ENCODE results near the gene CHCHD3.

- no peak for TF ChIP-seq CTCF (conservative IDR thresholded peaks at IDR 0.05 in 1 of 2, IDR thresholded peaks at IDR 0.05 in 1 of 2; ENCODE audit: extremely low read depth in 1 of 2, insufficient read depth in 1 of 2, low read depth in 1 of 2, low read length in 2 of 2)
- no peak for TF ChIP-seq EZH2 (IDR thresholded peaks at IDR 0.05; ENCODE audit: borderline replicate concordance, low read length)
Observed at GRCh38 chr7:132756484-132756990, 325.4 kb downstream of the CHCHD3 start.
